ENCODE data around the gene PRXL2C. TPM values are rescaled to one million over a fixed set of nuclear protein-coding genes. Genes with fewer than 3 reads are reported as not detected.
"Not testable (repeated sequence)": the region's sequence is repeated elsewhere in the genome, so short reads cannot be mapped to it uniquely, and the experiment has no call there.

Gene PRXL2C
- total and polyA plus RNA-seq, 2 of the 13 experiments (the other 11 are each of a cell fraction or from before 2014, with no cell fraction given) = 11.0 to 13.2 TPM

DNA sequence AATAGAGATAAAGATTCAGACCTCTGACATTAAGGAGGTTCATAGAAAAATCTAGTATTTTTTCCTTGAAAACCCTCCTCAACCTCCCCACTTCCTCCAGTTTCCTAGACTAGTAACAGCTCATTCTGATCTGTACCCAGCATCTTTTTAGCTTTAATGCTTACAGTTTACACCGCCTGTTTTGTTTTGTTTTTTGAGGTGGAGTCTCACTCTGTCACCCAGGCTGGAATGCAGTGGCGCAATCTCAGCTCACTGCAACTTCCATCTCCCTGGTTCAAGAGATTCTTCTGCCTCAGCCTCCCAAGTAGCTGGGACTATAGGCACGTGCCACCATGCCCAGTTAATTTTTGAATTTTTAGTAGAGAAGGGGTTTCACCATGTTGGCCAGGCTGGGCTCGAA, 40.5 kb downstream of the PRXL2C start:
- TF ChIP-seq SAP130 (CRISPR knock-in tag; IDR thresholded peaks at IDR 0.05; ENCODE audit: low read depth) (peak; percentile 26; the same call in 1 of the 2 replicates), GATAD2A (CRISPR knock-in tag; IDR thresholded peaks at IDR 0.05) (0 out of 2 replicates have a peak, but pooled peaks have one; percentile 21), CEBPG (CRISPR knock-in tag; IDR thresholded peaks at IDR 0.05) (peak; percentile 79), SOX13 (CRISPR knock-in tag; conservative IDR thresholded peaks at IDR 0.05 in 1 of 2, IDR thresholded peaks at IDR 0.05 in 1 of 2) (peak in 1 of 2 experiments; percentile 18; a peak in 1 of 4 replicates), FOXP1 (CRISPR knock-in tag; IDR thresholded peaks at IDR 0.05) (peak; percentile 41; the same call in 1 of the 2 replicates), FOXA3 (CRISPR knock-in tag; IDR thresholded peaks at IDR 0.05) (0 out of 2 replicates have a peak, but pooled peaks have one; percentile 9), FOSL2 (CRISPR knock-in tag; IDR thresholded peaks at IDR 0.05) (peak; percentile 45; the same call in 1 of the 2 replicates), TEAD3 (CRISPR knock-in tag; optimal IDR thresholded peaks at IDR 0.05; ENCODE audit: borderline replicate concordance) (peak; percentile 92), CEBPB (IDR thresholded peaks at IDR 0.05; ENCODE audit: borderline replicate concordance, low read depth, low read length) (peak; percentile 69; the same call in 1 of the 2 replicates)
- TF ChIP-seq, protein P1, sequence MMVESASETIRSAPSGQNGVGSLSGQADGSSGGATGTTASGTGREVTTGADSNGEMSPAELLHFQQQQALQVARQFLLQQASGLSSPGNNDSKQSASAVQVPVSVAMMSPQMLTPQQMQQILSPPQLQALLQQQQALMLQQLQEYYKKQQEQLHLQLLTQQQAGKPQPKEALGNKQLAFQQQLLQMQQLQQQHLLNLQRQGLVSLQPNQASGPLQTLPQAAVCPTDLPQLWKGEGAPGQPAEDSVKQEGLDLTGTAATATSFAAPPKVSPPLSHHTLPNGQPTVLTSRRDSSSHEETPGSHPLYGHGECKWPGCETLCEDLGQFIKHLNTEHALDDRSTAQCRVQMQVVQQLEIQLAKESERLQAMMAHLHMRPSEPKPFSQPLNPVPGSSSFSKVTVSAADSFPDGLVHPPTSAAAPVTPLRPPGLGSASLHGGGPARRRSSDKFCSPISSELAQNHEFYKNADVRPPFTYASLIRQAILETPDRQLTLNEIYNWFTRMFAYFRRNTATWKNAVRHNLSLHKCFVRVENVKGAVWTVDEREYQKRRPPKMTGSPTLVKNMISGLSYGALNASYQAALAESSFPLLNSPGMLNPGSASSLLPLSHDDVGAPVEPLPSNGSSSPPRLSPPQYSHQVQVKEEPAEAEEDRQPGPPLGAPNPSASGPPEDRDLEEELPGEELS (CRISPR knock-in tag; IDR thresholded peaks at IDR 0.05) = 0 out of 2 replicates have a peak, but pooled peaks have one; percentile 34
- DNase-seq (ENCODE audit: low spot score); BruUV-seq (replicated peaks); FAIRE-seq; H3K4me2 ChIP-seq (ENCODE audit: low read depth, low read length); H3K9ac ChIP-seq (ENCODE audit: insufficient read depth, low read depth, low read length); ATAC-seq; H3K27me3 ChIP-seq (ENCODE audit: control insufficient read depth in 1 of 2, insufficient read depth in 2 of 2, low read length in 2 of 2); H3K36me3 ChIP-seq (replicated peaks in 1 of 2; ENCODE audit: control insufficient read depth in 1 of 2, insufficient read depth in 2 of 2, low read length in 2 of 2); in situ Hi-C loops (cut with HindIII; ENCODE audit: extremely low pct_ligation_motif_present, low pct_unique_long_range_greater_than_20kb); CTCF ChIA-PET (ENCODE audit: low intra/inter-chr PET ratio, low total read pairs); H3K27ac ChIP-seq (ENCODE audit: extremely low read length, insufficient read depth, low read length); H3K4me3 ChIP-seq (replicated peaks in 1 of 3; ENCODE audit: insufficient read depth in 1 of 3, low read depth in 2 of 3, low read length in 3 of 3); H2AFZ ChIP-seq (ENCODE audit: low read length); H3K9me3 ChIP-seq (ENCODE audit: low read length); TF ChIP-seq SOX13, FOXP1 (IDR thresholded peaks at IDR 0.05): not testable (repeated sequence)
- TF ChIP-seq, protein P2, sequence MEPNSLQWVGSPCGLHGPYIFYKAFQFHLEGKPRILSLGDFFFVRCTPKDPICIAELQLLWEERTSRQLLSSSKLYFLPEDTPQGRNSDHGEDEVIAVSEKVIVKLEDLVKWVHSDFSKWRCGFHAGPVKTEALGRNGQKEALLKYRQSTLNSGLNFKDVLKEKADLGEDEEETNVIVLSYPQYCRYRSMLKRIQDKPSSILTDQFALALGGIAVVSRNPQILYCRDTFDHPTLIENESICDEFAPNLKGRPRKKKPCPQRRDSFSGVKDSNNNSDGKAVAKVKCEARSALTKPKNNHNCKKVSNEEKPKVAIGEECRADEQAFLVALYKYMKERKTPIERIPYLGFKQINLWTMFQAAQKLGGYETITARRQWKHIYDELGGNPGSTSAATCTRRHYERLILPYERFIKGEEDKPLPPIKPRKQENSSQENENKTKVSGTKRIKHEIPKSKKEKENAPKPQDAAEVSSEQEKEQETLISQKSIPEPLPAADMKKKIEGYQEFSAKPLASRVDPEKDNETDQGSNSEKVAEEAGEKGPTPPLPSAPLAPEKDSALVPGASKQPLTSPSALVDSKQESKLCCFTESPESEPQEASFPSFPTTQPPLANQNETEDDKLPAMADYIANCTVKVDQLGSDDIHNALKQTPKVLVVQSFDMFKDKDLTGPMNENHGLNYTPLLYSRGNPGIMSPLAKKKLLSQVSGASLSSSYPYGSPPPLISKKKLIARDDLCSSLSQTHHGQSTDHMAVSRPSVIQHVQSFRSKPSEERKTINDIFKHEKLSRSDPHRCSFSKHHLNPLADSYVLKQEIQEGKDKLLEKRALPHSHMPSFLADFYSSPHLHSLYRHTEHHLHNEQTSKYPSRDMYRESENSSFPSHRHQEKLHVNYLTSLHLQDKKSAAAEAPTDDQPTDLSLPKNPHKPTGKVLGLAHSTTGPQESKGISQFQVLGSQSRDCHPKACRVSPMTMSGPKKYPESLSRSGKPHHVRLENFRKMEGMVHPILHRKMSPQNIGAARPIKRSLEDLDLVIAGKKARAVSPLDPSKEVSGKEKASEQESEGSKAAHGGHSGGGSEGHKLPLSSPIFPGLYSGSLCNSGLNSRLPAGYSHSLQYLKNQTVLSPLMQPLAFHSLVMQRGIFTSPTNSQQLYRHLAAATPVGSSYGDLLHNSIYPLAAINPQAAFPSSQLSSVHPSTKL (CRISPR knock-in tag; IDR thresholded peaks at IDR 0.05) = peak; percentile 40; the same call in 1 of the 2 replicates
- WGBS (ENCODE audit: low lambda C conversion rate) = 65% methylated on average over 4 of the region's 4 CpGs
- H3K4me1 ChIP-seq (ENCODE audit: insufficient read depth, low read length) = peaks cover 69% of the 10 kb centered on the region
- POLR2A ChIA-PET = interaction anchor here (1.4 kb wide), 1 partner anchor 47 kb away, joined by 6 read pairs; no protein-coding TSS in a partner anchor
- peaks cover 89% of the 10 kb centered on the region for H3K79me2 ChIP-seq (ENCODE audit: insufficient read depth, low read length)
- intact Hi-C loops (cut with micrococcal nuclease; ENCODE audit: unreplicated experiment) = loop anchor here (5.0 kb wide), 2 partner anchors 38 to 162 kb away; partner anchors contain the start of gene HABP4
- peaks cover 32% of the 10 kb centered on the region for H4K20me1 ChIP-seq (ENCODE audit: insufficient read depth, low read length)
